Measurements from ENCODE around the gene SLC18B1.
"Not testable (repeated sequence)": the region's sequence is repeated elsewhere in the genome, so short reads cannot be mapped to it uniquely, and the experiment has no call there.

SLC18B1 gene

DNA sequence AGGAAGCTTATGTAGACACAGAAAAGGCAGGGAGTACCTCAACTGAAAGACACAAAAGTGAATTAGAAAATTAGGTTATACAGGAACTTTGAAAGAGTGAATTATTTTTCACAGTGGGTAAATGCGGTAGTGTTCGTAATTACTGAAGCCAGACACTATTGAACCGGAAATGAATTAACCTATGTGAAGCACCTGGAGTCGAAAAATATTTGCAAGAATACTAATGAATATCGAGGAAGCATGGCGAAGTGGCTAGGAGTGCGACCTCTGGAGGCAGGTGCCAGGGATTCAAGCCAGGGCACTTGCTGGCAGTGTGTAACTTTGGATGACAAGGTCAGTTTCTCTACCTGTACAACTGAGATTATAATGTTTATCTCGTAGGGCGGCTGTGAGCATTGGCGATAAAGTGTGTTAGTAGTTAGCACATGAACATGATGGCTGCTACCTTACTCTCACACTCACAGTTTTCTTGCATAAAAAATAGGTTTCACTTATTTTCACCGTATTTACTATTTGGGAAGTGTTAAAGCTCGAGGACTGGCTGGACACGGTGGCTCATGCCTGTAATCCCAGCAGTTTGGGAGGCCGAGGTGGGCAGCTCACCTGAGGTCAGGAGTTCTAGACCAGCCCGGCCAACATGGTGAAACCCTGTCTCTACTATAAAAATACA is 567 bp upstream of the SLC18B1 start:
- peak; percentile 67 to 81 for DNase-seq

DNA sequence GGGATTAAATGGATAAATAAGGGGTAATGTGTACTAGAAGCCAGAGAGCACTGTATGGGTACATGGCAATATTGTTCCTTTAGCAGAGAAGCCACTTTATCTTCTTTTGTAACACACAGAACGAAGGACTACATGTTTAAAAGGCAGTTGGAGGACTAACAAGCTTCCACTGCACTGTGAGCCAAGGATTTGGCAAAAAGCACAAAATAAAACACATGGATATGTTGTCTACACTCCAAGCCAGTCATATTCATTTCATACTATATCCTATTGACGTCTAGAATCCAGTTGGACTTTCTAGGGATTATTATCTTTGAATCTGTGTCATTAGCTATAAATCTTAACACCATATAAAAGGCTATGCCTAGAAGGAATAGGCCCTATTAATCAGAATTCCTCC is 3.0 kb downstream of the SLC18B1 start:
- no peak for DNase-seq

DNA sequence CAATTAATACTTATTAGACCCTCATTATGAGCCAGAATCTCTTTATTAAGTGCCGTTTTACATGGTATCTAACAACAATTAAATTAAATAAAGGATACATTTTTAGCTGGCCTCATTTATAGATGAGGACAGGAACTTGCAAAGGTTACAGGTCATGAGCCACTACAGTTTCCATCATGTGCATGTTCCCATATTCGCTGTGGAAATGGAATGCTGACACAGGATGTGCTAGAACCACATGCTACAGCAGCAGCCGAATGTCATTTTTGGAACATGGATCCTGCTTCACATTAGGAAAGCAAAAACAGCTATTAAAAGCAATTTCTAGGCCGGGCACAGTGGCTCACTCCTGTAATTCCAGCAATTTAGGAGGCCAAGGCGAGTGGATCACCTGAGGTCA is 5.9 kb downstream of the SLC18B1 start:
- no peak for DNase-seq

DNA sequence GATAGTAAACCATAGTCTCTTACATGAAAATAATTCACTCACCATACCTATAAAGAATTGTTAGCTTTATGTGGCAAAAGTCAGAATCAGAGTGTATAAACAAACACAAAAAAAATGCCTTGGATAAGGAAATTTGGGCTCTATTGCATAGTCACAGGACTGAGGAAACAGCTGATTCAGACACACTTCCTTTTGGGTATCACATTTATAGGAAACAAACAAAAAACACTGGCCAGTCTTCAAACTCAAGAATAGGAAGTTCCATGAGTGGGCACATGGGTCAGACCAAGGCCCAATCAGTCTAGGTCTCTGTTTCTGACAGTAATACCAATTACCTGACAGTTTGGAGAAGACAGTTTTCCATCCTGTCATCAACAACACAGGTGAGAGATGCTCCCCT is 8.0 kb downstream of the SLC18B1 start:
- DNase-seq: no peak

DNA sequence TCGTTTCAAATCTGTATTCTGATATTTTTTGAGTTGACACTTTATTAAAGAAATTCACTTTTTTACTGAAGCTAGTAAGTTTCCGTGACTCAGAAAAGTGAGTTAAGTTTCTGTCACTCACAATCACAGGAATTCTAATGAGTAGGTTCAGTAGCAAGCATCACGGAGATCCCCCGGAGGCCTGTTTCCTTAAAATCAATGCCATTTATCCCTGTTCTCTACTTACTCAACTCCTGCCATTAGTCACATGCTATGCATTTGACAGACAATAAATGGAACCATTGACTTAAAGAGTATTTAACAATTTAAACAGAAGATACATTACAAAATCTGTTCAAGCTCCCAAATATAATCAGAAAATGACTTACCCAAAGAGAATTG is 9.1 kb downstream of the SLC18B1 start:
- no peak for DNase-seq

DNA sequence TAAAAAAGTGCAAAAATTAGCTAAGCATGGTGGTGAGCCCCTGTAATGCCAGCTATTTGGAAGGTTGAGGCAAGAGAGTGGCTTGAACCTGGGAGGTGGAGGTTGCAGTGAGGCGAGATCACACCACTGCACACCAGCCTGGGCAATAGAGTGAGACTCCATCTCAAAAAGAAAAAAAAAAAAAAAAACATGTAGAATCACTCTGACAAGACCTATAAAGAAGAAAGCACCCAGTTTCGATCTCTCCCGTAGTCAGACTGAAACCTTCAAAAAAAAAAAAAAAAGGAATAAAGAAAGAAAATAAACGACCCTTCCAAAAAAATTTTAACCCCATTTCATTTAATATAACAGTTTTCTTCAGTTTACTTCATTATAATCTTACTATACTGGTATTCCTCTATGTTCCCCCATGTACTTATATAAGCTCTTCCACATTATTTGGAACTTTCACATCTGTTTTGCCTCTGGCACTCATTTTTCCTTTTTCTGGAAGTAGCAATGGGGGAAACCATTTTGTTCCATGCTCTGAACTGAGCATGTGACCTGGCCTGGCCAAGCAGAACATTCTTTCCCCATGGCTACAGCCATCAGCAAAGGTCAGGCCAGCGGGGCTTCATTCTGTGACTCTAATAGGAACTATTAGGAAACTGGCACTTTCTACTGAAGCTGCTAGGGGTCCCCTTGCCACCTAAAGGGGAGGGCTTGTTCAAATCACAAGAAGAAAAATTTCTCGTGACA is 9.6 kb downstream of the SLC18B1 start:
- DNase-seq: no peak

DNA sequence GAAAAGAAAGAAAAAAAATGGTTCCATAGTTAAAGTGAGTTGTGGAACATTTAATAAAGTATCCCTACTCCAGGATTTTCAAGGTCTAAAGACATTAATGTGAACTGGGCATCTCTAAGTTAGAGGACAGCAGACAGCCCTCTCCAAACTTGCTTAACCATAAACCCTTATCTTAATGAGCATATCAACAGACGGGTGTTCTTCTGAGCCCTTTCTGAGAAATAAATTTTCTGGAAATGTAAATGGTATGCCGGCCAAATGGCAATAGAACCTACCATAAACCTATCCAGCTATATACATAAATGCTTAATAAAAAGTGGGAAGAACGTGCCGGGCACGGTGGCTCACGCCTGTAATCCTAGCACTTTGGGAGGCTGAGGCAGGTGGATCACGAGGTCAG is 12.5 kb downstream of the SLC18B1 start:
- DNase-seq: no peak

DNA sequence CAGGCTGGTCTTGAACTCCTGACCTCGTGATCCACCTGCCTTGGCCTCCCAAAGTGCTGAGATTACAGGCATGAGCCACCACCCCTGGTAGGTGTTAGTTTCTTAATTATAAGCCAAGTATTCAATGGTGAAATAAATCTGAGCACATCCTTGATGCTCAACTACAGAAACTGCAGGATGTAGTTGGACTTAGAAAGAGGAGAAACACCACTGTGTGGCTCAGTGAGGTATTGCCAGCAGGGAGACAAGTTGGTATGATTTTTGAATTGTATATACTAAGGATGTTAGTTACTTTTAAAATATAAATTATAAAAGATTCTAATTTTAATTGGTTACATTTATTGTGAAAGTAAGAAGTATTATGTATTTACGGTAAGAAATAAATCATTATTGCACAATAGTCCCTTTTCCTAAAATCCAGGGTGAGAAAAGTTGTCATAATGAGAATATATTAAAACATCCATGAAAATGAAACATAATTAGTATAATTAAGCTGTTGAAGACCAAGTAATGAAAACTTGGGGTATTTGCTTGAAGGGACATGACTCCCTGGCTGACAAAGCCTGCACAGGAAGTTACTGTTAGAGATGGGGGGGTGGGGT is 17.6 kb downstream of the SLC18B1 start:
- no peak for DNase-seq

DNA sequence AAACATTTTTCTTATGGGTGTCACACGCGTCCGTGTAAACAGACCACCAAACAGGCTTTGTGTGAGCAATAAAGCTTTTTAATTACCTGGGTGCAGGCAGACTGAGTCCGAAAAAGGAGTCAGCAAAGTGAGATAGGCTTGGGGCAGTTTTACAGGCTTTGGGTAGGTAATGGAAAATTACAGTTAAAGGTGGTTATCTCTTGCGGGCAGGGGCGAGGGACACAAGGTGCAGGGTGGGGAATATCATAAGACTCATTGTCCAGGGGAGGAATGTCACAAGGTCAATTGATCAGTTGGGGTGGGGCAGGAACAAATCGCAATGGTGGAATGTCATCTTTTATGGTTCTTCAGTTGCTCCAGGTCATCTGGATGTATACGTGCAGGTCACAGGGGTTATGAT is 20.6 kb downstream of the SLC18B1 start:
- DNase-seq: not testable (repeated sequence)

DNA sequence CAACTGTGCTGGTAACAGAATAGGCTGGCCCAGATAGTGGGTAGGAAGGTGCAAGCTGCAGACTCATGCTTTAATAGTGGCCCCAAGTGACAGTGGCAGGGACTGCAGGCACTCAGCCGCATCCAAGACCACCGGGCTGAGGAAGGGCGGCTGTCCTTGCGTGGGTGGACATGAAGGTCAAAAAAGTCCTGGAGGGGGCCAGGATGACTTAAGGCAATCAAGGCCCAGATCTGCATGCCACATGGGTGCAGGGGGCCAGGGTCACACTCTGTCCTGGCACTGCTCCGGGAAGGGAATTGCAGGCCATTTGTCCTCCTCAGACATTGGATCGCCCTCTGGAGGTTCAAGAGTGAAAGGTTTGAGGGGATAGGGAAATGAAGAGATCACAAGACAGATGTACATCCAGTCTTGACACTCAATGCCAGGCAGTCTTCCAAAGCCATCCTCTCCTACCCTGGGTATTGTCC is 30.4 kb downstream of the SLC18B1 start:
- peak; percentile 39 to 42 for DNase-seq

DNA sequence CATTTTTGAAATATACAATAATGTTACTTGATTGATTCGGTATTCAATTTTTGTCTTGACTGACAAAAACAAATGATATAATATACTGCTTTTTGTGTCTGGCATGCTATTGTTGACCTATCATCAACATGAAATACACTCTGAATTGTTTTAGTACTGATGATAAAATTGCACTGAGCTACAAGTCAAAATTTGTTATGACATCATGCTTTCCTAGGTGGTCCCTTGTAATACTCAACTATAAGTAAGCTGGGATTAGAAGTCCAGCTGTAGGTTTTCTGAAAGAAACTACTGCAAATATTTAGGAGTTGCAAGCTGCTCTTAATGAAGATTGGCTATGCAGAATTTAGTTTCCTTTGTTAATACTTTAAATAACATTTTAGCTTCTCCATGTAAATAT is 32.9 kb downstream of the SLC18B1 start:
- no peak for DNase-seq

DNA sequence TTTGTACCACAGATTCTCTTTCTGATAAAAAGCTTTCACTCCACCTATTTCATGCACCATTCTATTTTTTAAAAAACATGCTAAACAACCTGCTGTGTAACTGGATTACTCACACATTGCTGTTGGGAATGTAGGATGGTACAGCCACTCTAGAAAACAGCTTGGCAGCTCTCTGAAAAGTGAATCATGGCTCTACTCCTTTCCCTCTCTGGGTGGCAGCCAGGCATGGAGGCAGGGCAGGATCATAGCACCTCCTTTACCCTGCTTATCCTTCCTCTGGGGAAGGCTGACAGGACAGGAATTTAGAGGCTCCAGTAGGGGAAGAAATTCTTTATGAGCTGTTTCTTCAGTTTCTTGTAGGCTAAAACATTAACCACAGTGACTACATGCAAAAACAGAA is 34.1 kb downstream of the SLC18B1 start:
- no peak for DNase-seq

DNA sequence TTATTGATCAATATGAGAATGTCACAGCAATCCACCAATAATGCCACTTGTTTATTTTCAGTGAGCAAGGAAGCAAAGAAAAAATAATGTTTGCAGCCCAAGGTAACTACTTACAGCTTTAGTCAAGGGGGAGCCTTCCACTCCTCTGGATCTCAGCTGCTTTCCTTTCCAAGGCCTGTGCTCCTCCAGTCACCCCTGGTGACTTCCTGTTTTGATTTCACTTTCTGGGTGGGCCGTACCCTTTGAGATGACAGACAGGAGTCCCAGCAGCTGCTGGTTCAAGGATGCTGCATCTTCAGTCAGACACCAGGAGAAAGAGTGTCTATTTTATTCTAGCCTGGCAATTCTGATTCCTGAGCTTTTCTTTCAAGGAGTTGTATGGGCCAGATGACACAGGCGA is 35.2 kb downstream of the SLC18B1 start:
- DNase-seq: no peak

DNA sequence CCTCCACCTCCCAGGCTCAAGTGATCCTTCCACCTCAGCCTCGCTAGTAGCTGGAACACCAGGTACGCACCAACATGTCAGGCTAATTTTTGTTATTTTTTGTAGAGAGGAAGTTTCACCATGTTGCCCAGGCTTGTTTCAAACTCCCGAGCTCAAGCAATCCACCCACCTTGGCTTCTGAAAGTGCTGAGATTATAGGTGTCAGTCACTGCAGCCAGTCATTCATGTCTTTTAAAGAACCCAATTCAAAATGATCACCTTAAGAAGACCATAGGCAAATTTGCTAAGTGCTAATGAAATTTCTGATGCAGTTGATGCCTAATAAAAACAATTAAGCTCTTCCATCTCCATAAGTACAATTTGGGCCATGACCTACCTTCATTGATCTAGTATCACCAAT is 38.2 kb downstream of the SLC18B1 start:
- no peak for DNase-seq

DNA sequence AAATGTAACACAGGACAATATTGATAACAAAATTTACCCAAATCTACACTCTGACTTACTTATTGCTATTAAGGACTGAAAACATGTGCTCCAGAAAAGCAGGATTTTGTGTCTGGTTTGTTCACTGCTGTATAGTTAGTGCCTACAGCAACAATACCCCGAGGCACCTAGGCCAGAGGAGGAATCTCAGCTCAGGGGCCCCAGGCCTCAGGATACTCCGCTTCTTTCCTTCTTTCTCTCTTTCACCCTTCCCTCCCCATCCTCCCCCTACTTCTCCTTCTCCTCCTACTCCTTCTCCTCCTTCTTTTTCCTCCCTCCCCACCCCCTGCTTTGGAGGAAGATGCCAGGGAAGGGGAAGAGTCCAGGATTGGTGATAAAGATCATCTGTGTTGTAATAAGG is 39.7 kb downstream of the SLC18B1 start:
- DNase-seq: no peak

DNA sequence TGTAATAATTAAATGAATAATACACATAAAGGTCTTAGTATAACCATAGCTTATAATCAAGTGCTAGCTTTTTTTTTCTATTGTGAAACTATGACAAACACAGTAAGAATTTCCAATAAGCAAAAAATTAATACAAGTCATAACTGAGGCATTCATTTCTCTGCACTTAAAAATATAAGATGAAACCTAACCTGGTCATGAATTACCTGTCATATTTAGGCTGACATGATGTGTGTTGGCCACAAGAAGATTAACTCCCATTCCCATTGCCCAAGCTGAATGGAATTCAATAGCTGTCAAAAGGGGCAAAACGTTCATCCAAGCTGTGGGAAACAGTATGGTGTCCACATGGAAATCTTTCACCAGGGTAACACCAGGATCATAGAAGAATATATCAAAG is 46.2 kb downstream of the SLC18B1 start:
- DNase-seq: no peak

DNA sequence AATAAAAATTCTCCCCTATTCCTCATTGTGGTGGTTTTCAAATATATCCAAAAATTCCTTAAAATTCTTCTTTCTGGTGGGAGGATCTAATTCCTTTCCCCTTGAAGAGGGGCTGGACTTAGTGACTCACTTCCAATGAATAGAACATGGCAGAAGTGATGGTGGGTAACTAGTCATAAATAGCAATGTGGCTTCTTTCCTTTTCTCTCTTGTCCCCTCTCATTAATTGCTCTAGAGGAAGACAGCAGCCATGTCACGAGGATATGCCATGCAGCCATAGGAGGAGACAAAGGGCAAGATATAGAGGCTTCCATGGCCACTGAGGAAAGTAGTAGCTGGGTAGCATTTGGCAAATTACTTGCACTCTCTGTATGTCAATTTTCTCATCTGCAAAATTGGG is 46.6 kb downstream of the SLC18B1 start:
- no peak for DNase-seq

DNA sequence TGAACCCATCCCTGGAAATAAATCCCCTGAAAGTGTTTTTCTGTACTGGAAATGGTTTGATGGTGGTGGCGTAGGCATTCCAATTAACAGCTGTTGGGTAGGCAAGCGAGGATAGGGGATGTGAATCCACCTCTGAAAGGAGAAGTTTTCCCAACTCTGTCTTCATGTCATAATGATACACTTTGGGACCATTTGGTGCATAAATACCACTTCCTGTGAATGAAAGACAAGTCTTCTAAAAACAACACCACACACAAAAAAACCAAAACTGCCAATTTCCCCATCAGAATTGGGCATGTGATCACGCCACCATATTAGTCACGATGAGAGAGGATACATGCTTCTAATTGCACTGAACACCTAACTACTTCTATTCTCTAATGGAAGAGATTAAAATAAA is 47.1 kb downstream of the SLC18B1 start:
- DNase-seq: no peak

DNA sequence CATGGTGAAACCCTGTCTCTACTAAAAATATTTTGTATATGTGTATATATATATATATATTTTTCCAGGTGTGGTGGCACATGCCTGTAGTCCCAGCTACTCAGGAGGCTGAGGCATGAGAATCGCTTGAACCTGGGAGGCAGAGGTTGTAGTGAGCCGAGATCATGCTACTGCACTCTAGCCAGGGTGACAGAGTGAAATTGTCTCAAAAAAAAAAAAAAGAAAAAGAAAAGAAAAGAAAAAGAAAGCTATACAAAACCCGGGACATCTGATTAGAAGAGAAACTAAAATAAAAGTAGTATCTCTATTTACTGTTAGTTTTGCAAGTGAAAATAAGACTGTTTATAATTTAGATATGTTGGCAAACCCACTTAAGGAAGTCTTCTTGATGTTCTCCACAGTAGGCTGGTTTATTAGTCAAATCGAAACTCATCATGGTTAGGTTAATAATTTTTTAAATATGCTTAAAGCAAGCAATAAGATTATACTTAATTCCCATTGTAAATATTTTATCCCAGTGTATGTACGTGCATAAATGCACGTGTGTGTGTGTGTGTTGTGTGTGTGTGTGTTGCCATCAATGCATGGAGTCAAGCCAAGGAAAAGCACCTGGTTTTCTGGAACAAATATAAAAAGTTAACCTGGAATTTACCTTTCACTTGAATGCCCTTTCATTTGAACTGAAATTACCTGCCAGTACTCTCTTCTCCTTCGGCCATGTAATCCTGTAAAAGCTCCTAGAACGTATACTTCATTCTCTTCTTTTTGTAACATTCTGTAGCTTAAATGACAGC is 47.8 kb downstream of the SLC18B1 start:
- DNase-seq: no peak

DNA sequence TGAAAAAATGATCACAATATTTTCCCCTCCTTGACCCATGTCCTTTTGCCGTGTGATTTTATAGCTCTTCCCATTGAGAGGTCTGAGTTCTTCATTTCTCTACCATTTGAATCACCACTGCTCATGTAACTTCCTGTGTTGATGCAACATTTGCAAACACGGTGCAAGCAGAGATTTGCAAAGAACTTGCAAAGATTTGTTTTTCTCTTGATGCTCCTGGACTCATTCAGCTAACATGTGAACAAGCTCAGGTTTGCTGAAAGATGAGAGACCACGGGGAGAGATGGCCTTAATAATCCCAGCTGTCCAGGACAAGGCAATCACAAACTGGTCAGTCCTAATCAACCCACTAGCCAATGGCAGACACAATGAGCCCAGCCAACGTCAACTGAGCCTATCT is 49.3 kb downstream of the SLC18B1 start:
- no peak for DNase-seq

DNA sequence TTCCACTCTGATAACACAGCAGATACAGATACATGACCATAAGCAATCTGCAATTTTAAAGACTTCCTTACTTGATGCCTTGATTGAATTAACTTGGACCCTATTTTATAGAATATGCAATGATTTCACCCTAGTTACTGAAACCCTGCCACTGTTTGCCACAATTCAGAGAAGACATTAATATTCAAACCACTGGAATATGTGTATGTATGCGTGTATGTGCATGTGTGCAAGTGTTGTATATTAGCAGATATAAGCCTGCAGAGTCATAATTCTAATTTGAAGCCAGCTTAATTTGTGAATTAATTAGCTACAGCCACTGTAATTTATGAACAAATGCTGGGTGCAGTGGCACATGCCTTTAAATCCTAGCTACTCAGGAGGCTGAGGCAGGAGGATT is 50.0 kb downstream of the SLC18B1 start:
- DNase-seq: no peak

DNA sequence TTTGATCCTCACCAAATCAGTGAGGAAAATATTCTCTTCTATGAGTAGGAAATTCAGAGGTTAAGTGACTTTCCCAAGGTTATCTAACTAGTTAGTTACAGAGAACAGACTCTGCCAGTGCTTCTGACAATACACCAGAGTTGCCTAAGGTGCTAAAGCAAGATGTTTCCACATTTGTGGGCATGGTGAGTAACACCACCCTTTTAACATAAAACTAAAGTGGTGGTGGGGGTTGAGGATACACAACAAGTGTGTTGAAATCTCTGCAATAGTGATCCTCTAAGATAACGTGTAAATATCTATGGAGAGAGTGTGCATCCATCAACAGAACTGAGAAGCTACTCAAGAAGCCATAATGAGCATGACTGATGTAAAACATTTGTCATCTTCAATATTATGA is 52.4 kb downstream of the SLC18B1 start:
- no peak for DNase-seq

DNA sequence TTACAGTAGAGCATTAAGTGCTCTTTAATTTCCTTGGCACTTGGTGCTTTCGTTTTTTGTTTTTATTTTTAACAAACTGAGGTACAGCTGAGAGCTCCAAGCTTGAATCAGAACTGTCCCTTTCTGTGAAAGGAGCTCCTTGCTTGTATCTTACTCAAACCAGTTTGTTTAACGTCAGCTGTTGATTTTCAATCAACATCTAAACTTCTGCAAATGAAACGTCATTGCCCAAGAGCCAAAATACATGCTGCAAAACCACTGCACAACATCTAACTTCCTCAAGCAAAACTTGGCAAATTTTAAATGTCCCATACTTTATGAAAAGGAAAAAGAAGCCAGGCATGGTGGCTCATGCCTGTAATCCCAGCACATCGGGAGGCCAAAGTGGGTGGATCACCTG is 55.9 kb downstream of the SLC18B1 start:
- no peak for DNase-seq

DNA sequence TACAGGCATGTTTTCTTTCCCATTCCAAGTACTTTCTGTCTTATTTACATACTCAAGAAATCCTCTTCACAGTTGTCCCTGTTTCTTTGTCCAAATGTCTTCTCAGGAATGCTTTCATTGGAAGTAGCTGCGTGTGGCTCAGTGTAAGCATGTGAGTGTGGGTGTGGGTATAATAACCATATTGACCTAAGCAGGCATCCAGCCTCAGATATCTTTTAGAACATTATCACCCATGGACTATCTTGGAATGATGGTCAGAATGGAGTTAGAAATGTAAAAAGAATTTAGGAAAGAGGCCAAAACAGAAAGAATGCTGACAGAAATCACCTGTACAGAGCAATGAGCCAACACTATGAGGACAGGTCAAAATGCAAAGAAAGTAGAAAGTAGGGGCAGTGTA is 57.2 kb downstream of the SLC18B1 start:
- no peak for DNase-seq

Data from SHP77 (cell line).